ENCODE data around the gene MFAP4.

The MFAP4 gene, protein sequence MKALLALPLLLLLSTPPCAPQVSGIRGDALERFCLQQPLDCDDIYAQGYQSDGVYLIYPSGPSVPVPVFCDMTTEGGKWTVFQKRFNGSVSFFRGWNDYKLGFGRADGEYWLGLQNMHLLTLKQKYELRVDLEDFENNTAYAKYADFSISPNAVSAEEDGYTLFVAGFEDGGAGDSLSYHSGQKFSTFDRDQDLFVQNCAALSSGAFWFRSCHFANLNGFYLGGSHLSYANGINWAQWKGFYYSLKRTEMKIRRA

DNA sequence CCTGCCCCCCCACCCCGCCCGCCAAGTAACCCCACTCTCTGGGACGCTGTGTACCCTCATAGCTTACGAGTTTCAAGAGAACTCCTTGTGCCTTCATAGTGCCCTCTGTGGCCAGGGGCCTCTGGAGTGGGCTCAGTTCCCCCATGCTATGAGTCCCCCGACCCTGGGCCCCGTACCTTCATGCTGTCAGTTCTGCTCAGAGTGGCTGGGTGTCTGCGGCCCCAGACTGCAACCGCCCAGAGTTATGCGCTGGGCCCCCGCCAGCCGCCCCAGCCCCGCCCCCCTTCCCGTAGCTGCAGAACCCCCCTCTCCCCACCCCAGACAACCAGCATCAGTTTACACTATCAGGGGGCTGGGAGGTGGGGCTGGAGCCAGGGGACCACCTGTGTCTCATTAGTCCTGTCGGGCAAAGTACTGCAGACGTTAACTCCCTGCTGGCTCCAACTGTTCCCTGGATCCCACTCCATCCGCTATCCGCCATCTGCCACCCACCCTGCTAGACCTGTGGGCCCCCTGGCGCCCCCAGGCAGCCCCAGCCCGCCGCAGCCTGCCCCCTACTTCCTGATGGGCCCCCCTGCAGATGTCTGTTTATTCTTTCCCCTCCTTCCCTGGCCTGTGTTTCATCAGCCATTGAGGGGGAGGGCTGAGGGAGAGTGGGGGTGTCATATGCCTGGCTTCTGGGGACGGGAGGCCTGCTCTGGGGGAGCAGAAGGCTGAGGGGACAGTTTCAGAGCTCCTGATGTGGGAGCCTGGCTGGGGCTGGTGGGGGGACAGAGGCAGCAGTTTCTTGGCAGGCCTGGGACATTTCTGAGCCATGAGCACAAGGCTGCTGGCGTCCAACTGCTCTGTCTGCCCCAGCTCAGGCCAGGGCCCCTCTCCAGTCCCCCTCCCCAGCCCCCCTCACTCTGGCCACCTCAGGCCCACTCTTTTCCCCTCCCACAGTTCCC is at the start of gene MFAP4:
Gene MFAP4, minus strand, starts transcription at position 217 of the 947 bp plus-strand sequence. Its CDS starts 35 bp downstream, at position 182.
- DNase-seq = no peak

DNA sequence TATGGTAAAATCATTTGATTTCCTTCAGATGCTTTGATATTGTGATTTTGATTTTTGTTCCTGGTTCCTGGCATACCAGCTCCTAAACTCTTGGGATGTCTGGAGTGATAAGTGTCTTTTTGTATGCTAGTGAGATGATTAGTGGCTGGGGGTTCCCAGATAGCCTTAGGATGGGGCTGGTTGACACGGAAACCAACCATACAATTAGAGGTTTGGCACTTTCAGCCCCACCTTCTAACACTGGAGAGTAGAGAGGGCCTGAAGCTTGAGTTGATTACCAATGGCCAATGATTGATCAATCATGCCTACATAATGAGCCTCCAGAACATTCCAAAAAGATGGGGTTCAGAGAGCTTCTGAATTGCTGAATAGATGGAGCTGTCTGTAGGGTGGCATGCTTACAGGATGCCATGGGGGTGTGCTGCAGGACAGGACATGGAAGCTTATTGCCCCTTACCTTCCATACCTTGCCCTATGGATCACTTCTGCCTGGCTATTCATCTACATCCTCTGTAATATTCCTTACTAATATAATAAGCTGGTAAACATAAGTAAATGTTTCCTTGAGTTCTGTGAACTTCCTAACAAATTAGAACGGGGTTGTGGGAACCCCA is 46.8 kb upstream of the MFAP4 start:
- no peak for DNase-seq

DNA sequence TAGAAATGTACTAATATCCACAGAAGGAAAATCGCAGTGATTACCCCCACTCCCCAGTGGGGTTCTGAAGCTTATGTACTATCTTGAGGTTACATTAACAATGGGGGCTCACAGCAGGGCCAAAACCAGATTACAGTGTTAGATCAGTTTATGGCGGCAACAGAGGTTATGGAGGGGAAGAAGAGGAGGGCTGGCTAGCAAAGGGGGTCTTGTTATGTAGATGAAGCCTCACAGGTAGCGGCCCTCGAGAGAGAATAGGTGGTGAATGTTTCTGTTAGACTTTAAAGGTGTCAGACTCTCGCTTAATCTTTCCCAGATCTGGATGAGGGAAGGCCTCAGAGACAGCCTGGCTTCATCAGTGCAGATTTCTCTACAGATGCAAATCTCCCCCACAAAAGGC is 46.3 kb upstream of the MFAP4 start:
- no peak for DNase-seq

- no peak for DNase-seq
These were observed 44.7 kb upstream of the MFAP4 start for GRCh38 chr17:19431691-19432090.

DNA sequence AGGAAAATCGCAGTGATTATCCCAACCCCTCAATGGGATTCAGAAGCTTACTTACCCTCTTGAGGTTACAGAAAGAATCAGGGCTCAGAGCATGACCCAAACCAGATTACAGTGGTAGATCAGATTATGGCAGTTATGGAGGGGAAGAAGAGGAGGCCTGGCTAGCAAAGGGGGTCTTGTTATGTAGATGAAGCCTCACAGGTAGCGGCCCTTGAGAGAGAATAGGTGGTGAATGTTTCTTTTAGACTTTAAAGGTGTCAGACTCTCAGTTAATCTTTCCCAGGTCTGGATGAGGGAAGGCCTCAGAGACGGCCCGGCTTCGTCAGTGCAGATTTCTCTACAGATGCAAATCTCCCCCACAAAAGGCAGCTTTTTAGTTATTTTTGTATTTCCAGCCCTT is 39.6 kb upstream of the MFAP4 start:
- no peak for DNase-seq

DNA sequence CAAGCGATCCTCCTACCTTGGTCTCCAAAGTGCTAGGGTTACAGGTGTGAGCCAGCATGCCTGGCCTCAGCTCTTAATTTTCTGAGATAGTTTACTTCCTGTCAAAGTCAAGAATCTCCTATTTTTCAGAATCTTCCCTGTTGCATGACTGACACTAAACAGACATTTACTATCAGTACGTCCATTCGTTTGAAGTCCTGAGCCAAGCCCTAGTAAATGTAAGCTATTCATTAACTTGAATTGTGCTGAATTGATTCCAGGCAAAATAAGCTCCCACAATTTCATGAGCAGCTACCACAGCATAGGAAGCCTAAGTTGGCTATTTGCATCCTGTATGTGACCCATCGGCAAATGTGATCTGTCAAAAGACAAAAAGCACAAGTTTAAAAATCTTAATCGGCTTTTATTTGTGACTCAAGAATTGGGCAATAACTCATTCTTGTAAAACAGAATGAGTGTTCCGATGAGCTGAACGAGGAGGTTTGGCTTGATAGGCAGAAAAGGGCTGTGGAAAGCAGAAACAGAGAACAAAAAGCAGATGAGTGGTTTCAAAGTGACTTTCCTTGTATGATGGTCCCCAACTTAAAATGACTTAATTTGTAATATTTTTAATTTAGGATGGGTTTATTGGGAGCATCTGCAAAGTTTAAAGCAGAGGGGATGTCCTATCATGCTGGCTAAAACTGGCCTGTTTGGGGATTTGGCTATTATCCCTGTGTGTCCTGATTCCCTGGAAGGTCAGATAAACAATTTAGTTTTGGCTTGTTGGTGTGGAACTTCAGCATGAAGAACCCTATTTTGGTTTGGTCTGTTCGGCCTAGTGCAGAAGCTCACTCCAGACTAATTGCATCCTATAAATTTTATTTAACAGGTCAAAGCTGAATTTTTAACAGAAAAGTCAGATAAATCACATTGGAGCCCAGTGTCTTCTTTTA is 38.2 kb upstream of the MFAP4 start:
- DNase-seq = no peak

GRCh38 chr17:19421926-19422325 is 34.9 kb upstream of the MFAP4 start:
- DNase-seq = no peak

GRCh38 chr17:19421219-19421618 is 34.2 kb upstream of the MFAP4 start:
- no peak for DNase-seq

DNA sequence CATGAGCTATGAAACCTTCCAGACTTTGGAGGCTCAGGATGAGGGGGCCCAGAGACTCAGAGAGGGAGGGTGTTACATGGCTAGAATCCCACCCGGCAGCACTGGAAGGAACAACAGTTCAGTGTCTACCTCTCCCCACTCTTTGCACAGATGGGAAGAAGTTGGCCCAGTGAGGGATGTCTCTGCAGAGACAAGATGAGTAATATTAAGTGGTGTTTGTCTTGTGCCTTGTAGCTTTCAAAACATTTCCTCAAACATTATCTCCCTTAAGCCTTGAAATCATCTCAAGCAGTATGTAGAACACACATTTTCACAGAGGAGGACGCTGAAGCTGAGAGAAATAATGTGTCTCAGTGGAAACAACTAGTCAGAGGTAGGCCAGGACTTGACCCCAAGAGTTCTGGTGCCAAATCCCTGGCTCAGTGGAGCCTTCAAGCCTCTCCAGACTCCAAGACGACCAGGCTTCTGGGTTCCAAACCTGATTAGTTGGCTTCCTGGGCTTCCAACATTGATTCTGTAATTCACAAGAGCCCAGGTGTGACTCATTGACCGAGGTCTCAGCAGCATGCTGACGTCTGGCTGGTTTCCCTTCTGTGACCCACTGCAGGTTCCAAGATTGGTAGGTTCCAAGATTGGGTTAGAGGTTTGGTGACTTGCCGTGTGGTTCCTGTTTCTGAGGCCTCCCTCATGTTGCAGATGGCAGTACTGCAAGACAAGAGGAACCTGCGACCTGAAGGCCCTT is 31.4 kb upstream of the MFAP4 start:
- DNase-seq = no peak

DNA sequence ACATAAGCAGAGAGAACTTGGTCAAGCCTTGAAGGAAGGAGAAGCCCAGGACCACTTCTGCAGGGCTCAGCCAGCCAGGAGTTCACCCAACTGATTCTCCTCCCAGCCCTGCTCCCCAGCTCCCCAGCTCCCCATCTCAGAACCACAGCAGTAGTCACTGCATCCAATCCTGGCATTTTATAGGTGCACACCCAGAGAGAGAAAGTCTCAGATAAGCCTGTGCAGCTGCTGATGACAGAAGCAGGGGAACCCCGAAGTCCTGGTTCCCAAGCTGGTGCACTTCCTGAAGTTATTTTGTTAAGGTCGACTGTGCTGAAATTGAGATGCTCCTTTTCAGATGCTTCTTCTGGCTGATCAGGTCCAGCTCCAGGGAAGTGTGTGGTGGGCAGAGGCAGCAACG is 30.6 kb upstream of the MFAP4 start:
- no peak for DNase-seq

GRCh38 chr17:19415806-19416775 is 29.1 kb upstream of the MFAP4 start:
- no peak for DNase-seq

DNA sequence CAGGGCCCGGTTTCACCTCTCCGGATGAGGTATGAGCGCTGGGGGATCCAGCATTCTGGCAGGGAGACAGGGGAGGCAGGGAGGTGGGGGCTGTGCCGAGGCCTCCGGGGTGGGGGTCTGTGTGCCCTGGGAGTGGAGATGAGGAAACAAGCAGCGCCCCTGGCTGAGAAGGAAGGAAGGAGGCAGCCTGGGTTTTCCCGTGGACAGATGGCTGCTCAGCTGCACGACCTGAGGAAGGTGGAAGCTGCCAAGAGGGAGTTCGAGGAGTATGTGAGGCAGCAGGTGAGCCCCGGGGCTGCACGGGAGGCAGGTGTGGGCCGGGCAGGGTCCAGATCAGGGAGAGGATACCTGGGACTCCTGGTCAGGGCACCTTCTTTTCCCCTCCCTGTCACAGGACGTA is 28.3 kb upstream of the MFAP4 start:
- DNase-seq = no peak

- DNase-seq = no peak
These were observed 27.6 kb upstream of the MFAP4 start for GRCh38 chr17:19414396-19415280.

DNA sequence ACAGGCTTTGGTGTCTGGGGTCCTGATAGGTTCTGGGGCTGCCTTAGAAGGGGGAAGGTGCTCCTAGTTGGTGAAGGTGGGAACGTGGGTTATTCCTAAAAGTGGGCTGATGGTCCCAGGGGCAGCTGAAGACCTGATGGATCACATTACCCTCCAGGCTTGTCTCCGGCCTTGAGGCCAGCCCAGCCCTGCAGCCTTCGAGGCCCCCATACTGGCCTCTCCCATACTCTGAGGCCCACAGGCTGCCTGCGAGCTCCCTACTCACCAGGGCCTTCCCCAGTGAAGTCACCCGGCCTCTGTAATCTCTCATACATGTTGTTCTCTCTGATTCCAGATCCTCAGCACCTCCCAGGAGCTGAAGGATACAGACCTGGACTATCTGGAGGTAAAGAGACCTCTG is 26.8 kb upstream of the MFAP4 start:
- DNase-seq = no peak

DNA sequence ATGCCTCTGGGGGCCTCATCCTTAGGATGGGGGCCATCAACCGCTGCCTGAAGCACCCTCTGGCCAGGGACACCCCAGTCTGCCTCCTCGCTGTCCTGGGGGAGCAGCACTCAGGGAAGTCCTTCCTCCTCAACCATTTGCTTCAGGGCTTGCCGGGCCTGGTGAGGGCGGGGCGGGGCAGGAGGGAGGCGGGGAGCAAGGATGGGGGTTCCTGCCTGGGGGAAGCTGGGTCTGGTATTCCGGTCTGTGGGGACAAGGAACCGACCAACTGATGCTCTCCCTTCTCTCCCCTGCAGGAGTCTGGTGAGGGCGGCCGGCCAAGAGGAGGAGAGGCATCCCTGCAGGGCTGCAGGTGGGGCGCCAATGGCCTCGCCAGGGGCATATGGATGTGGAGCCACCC is 26.0 kb upstream of the MFAP4 start:
- no peak for DNase-seq

DNA sequence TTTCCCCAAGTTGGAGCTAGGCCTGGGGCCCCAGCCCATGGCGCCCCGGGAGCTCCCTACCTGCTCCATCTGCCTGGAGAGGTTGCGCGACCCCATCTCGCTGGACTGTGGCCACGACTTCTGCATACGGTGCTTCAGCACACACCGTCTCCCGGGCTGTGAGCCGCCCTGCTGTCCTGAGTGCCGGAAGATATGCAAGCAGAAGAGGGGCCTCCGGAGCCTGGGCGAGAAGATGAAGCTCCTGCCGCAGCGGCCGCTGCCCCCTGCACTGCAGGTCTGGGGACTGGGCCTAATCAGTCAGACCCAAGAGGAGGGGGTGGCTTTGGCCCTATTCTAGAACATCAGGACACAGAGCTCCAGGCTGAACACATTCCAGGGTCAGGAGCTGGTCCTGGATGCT is 25.5 kb upstream of the MFAP4 start:
- DNase-seq = no peak

DNA sequence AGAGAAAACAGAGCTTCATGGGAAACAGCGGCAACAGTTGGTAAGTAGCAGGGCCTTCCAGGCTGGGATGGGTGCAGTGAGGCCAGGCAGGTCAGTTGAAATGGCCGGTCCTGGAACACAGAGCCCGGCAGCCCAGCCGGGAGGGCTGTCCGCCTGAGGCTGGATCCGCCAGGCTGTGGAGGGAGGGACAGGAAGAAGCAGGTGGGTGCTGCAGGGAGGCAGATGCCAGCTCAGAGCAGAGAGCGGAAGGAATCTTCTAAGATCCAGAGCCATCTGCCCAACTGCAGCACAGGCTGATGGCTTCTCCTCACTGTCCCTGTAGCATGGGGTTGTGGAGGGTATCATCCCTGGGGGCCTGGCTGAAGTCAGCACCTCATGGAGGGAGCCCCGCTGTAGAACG is 24.6 kb upstream of the MFAP4 start:
- no peak for DNase-seq

DNA sequence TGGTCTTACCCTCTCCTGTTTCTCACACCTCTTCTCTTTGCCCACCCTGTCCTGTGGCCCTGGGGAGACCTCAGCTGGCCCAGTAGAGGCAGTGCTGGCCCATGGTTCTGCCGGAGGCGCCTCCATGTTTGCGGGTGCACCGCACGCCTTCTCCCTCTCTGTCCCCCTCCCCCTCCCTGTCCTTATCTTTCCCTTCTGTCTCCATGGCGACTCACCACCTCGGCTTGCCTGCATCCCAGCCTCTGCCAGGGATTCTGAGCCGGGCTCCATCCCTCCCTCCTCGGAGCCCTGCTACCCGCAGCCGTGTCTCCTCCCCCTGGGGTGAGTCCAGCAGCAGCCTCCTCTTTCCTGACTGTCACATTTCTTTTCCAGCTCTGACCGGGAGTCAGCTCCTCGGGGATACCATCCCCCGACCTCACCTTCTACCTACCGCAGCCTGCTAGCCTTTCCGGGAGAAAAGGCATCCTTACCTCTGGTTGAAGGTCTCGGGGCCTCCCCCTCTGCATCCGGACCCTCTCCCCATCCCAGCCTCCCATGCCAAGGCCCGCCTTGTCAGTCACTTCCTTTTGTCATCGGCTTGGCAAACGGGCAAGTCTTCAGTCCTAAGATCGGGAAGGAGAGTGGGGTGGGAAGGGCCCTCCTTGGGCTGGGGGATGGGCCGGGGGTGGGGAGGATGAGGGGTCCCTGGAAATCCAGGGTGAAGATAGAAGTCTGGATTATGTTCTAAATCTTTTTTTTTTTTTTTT is 24.1 kb upstream of the MFAP4 start, which contains the start of gene RNF112:
Gene RNF112, plus strand, starts transcription at position 358 of the 746 bp plus-strand sequence. Its CDS starts 177 bp downstream, at position 535.
- no peak for DNase-seq

GRCh38 chr17:19410091-19410490 is 23.1 kb upstream of the MFAP4 start:
- DNase-seq = no peak
